Measurements from ENCODE around the gene SYNGR2. TPM values are rescaled to one million over a fixed set of nuclear protein-coding genes. Genes with fewer than 3 reads are reported as not detected.

The SYNGR2 gene
- total and polyA plus RNA-seq, 9 of the 15 experiments (the other 6 are each of a cell fraction or from before 2014, with no cell fraction given), result 1.4 to 173 (median 87.8) TPM

GRCh38 chr17:78128551-78129350, 39.6 kb upstream of the SYNGR2 start, which contains the start of gene TMC6:
Gene TMC6, minus strand, starts transcription at chr17:78128755. Its CDS starts 1,923 bp downstream, at chr17:78126832.
- DNase-seq (ENCODE audit: extremely low read depth in 1 of 4, low spot score in 3 of 4) (peak; percentile 93 to 99 (median 96)), ATAC-seq (peak; percentile 75), FAIRE-seq (peak; percentile 100)
- peaks cover 67% of the 10 kb centered on the region for H3K79me2 ChIP-seq (ENCODE audit: control insufficient read depth, insufficient read depth, low read length)
- H3K9me3 ChIP-seq (replicated peaks; ENCODE audit: control insufficient read depth, insufficient read depth, low read depth, low read length), result no peaks in the 10 kb centered on the region
- peak within 1 kb of the TSS; percentile 82 to 95 for H3K9ac ChIP-seq (ENCODE audit: insufficient read depth in 1 of 2, low read depth in 2 of 2, low read length in 2 of 2)
- H3K27ac ChIP-seq (ENCODE audit: extremely low read depth, low read depth, low read length), result peak within 1 kb of the TSS; percentile 81
- no peaks in the 10 kb centered on the region for H3K9me1 ChIP-seq (ENCODE audit: control insufficient read depth, insufficient read depth, low read length)
- POLR2A ChIA-PET, result interaction anchor here (0.6 to 2.2 kb wide), 11 partner anchors 8 to 251 kb away, joined by 3 to 14 read pairs (median 3); partner anchors contain the start of genes AFMID and TK1
- no TSS peak for BruUV-seq (replicated peaks)
- H4K20me1 ChIP-seq (replicated peaks; ENCODE audit: control insufficient read depth, insufficient read depth, low read length), result no peaks in the 10 kb centered on the region; the same call in 1 of the 2 replicates
- in situ Hi-C loops (cut with MboI) (no loop called here), intact Hi-C loops (cut with micrococcal nuclease) (loop anchor here (1.0 to 5.0 kb wide), 2 partner anchors 12 to 39 kb away; partner anchors contain the start of gene SYNGR2)
- CTCF ChIA-PET (ENCODE audit: low intra/inter-chr PET ratio), result no interaction called here
- peaks cover 34% of the 10 kb centered on the region; the same call in 2 of the 3 replicates for H3K36me3 ChIP-seq (ENCODE audit: control insufficient read depth, insufficient read depth, low read length)
- under 1% methylated on average over 19 of the region's 54 CpGs for WGBS (ENCODE audit: insufficient coverage, low coverage, missing lambda C conversion rate)
- H3K4me1 ChIP-seq (replicated peaks in 1 of 2; ENCODE audit: control insufficient read depth in 2 of 2, insufficient read depth in 2 of 2, low read length in 2 of 2), result peaks cover 32 to 92% of the 10 kb centered on the region in 2 experiments
- H3K4me3 ChIP-seq, result peak within 1 kb of the TSS; percentile 98
- peak within 1 kb of the TSS; percentile 81 for H3K4me2 ChIP-seq (ENCODE audit: insufficient read depth, low read length)
- H2AFZ ChIP-seq (ENCODE audit: low read depth, low read length), result peak within 1 kb of the TSS; percentile 95
- H3K27me3 ChIP-seq (ENCODE audit: control insufficient read depth in 2 of 2, insufficient read depth in 2 of 2, low read length in 2 of 2), result no peaks in the 10 kb centered on the region
- TF ChIP-seq RCOR1 (IDR thresholded peaks at IDR 0.05; ENCODE audit: borderline replicate concordance in 1 of 2, low read depth in 2 of 2, low read length in 2 of 2) (peak; percentile 79 to 85), USF1 (CRISPR knock-in tag; IDR thresholded peaks at IDR 0.05) (peak; percentile 70), ZNF695 (CRISPR knock-in tag; IDR thresholded peaks at IDR 0.05) (no peak), LEF1 (IDR thresholded peaks at IDR 0.05) (peak; percentile 87; the same call in 1 of the 2 replicates), HSF4 (CRISPR knock-in tag; IDR thresholded peaks at IDR 0.05; ENCODE audit: borderline replicate concordance) (no peak), WHSC1 (IDR thresholded peaks at IDR 0.05; ENCODE audit: low read length) (no peak), ZKSCAN8 (CRISPR knock-in tag; IDR thresholded peaks at IDR 0.05) (peak; percentile 13; the same call in 1 of the 2 replicates), PRPF4 (IDR thresholded peaks at IDR 0.05; ENCODE audit: insufficient read depth, low read depth, low read length, poor library complexity, severe bottlenecking) (no peak), L3MBTL2 (IDR thresholded peaks at IDR 0.05) (peak; percentile 33; the same call in 1 of the 2 replicates), ZC3H11A (IDR thresholded peaks at IDR 0.05; ENCODE audit: low read depth, low read length) (no peak), MIER1 (IDR thresholded peaks at IDR 0.05; ENCODE audit: low read depth) (no peak), ZNF511 (CRISPR knock-in tag; IDR thresholded peaks at IDR 0.05) (no peak; the same call in 1 of the 2 replicates), RBFOX2 (IDR thresholded peaks at IDR 0.05; ENCODE audit: low read depth, low read length) (peak; percentile 77), ZNF239 (CRISPR knock-in tag; IDR thresholded peaks at IDR 0.05) (no peak)
- TF ChIP-seq, protein P1, sequence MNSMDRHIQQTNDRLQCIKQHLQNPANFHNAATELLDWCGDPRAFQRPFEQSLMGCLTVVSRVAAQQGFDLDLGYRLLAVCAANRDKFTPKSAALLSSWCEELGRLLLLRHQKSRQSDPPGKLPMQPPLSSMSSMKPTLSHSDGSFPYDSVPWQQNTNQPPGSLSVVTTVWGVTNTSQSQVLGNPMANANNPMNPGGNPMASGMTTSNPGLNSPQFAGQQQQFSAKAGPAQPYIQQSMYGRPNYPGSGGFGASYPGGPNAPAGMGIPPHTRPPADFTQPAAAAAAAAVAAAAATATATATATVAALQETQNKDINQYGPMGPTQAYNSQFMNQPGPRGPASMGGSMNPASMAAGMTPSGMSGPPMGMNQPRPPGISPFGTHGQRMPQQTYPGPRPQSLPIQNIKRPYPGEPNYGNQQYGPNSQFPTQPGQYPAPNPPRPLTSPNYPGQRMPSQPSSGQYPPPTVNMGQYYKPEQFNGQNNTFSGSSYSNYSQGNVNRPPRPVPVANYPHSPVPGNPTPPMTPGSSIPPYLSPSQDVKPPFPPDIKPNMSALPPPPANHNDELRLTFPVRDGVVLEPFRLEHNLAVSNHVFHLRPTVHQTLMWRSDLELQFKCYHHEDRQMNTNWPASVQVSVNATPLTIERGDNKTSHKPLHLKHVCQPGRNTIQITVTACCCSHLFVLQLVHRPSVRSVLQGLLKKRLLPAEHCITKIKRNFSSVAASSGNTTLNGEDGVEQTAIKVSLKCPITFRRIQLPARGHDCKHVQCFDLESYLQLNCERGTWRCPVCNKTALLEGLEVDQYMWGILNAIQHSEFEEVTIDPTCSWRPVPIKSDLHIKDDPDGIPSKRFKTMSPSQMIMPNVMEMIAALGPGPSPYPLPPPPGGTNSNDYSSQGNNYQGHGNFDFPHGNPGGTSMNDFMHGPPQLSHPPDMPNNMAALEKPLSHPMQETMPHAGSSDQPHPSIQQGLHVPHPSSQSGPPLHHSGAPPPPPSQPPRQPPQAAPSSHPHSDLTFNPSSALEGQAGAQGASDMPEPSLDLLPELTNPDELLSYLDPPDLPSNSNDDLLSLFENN (IDR thresholded peaks at IDR 0.05; ENCODE audit: low read depth in 2 of 2, low read length in 2 of 2), result peak in 1 of 2 experiments; percentile 75; a peak in 2 of 4 replicates

Measured in K562 (cell line).